ENCODE measurements around the gene RAD51B. TPM values are rescaled to one million over a fixed set of nuclear protein-coding genes. Genes with fewer than 3 reads are reported as not detected.

RAD51B gene
- total RNA-seq, 2 donors from 2014 or later = 9.3 to 12.1 TPM

GRCh38 chr14:68756000-68756481 lies 936.5 kb downstream of the RAD51B start:
- H3K4me3 ChIP-seq = no peak overlapping the region
- no peaks in the 10 kb centered on the region for H3K9me3 ChIP-seq
- no peaks in the 10 kb centered on the region for H3K36me3 ChIP-seq
- ATAC-seq (ENCODE audit: insufficient number of reproducible peaks, low FRiP score, low read depth) = no peak
- DNase-seq (ENCODE audit: low spot score) = no peak
- H3K27me3 ChIP-seq (replicated peaks; ENCODE audit: insufficient read depth) = no peaks in the 10 kb centered on the region
- H3K4me1 ChIP-seq (ENCODE audit: control insufficient read depth in 1 of 2, low read depth in 2 of 2) = peaks cover 7 to 10% of the 10 kb centered on the region in 2 donors
- no peak for TF ChIP-seq CTCF (IDR thresholded peaks at IDR 0.05)
- H3K27ac ChIP-seq = no peak overlapping the region

- no peak for TF ChIP-seq CTCF (IDR thresholded peaks at IDR 0.05)
- no peaks in the 10 kb centered on the region for H3K36me3 ChIP-seq
- ATAC-seq (ENCODE audit: insufficient number of reproducible peaks, low FRiP score, low read depth) (no peak), DNase-seq (ENCODE audit: low spot score) (no peak)
- H3K4me1 ChIP-seq (ENCODE audit: control insufficient read depth in 1 of 2, low read depth in 2 of 2) = peaks cover 7 to 10% of the 10 kb centered on the region in 2 donors
- no peak overlapping the region for H3K27ac ChIP-seq
- no peaks in the 10 kb centered on the region for H3K9me3 ChIP-seq
- H3K27me3 ChIP-seq (replicated peaks; ENCODE audit: insufficient read depth) = no peaks in the 10 kb centered on the region
- H3K4me3 ChIP-seq = no peak overlapping the region
Observed at GRCh38 chr14:68756734-68757133, 937.2 kb downstream of the RAD51B start.

DNA sequence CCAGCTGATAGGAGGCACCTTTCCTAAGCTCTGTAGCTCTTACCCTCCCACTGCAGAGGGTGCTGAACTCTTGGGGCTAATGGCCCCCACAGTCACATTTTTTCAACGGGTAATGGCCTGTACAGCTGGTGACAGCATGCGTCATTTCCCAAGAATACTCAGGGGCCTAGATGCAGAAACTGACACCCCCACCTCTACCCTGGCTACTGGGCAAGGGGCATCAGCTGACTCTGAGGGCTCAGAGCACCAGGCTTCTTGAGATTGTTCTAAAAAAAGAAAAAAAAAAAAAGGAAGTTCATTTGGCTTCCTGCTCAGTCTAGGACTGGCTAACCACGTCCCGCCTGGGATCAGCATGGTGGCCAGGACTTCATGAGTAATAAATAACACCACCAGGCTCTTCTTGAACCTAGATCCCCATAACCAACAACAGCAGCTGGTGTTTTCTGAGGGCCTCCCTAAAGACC lies 938.1 kb downstream of the RAD51B start:
- peak; percentile 23 for ATAC-seq (ENCODE audit: insufficient number of reproducible peaks, low FRiP score, low read depth)
- Histone ChIP-seq H3K9me3 (no peaks in the 10 kb centered on the region), H3K27ac (no peak overlapping the region), H3K27me3 (replicated peaks; ENCODE audit: insufficient read depth) (no peaks in the 10 kb centered on the region), H3K36me3 (no peaks in the 10 kb centered on the region), H3K4me3 (no peak overlapping the region), H3K4me1 (ENCODE audit: control insufficient read depth in 1 of 2, low read depth in 2 of 2) (peaks cover 11 to 16% of the 10 kb centered on the region in 2 donors)
- no peak for DNase-seq (ENCODE audit: low spot score)
- no peak for TF ChIP-seq CTCF (IDR thresholded peaks at IDR 0.05)

DNA sequence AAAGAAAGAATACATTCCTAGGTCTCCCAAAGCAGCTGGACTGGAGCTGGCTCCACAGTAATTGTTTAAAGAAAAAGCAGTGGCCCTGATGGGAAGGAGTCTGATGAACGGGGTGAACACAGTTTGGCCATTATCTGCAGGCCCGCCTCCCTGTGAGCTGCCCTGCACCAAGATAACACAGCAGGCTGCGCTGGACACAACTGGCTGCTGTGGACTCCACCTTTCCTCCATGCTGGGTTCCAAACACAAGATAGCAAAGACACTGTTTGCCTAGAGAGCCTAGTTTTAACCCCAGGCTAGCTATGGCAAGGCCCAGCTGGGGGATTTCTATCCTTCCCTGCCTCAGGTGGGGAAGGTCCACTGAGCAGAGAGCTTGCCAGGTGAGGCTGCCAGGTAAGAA lies 938.7 kb downstream of the RAD51B start:
- no peaks in the 10 kb centered on the region for H3K27me3 ChIP-seq (replicated peaks; ENCODE audit: insufficient read depth)
- H3K4me3 ChIP-seq = no peak overlapping the region
- no peak overlapping the region for H3K27ac ChIP-seq
- peaks cover 18 to 22% of the 10 kb centered on the region in 2 donors for H3K4me1 ChIP-seq (ENCODE audit: control insufficient read depth in 1 of 2, low read depth in 2 of 2)
- DNase-seq (ENCODE audit: low spot score) = no peak
- no peak for ATAC-seq (ENCODE audit: insufficient number of reproducible peaks, low FRiP score, low read depth)
- no peaks in the 10 kb centered on the region for H3K36me3 ChIP-seq
- no peaks in the 10 kb centered on the region for H3K9me3 ChIP-seq
- no peak for TF ChIP-seq CTCF (IDR thresholded peaks at IDR 0.05)

DNA sequence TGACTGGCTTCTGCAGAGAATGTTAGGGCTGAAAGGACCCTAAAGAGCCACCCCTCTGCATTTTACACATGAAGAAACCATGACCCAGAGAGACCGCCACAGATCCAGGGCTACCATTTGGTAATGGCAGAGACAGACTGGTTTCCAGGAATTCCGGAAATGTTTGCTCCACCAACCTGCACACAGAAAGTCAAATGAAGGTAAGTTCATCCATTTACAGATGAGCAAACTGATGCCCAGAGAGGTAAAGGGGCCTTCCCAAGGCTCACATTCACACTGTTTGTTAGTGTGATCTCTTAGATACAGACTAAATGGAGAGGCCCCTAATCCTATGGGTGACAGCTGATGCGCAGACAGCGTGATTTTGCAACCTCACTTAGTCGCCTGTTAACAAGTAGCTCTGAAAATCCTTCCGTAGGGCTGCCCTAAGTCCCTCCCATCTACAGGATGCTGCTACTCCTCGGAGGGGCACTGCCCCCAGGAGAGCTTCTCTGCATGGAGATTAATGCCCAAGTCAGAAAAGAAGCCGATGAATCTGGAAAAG lies 939.5 kb downstream of the RAD51B start:
- peaks cover 19 to 30% of the 10 kb centered on the region in 2 donors for H3K4me1 ChIP-seq (ENCODE audit: control insufficient read depth in 1 of 2, low read depth in 2 of 2)
- no peaks in the 10 kb centered on the region for H3K27me3 ChIP-seq (replicated peaks; ENCODE audit: insufficient read depth)
- no peak overlapping the region for H3K27ac ChIP-seq
- no peak overlapping the region for H3K4me3 ChIP-seq
- ATAC-seq (ENCODE audit: insufficient number of reproducible peaks, low FRiP score, low read depth) (no peak), DNase-seq (ENCODE audit: low spot score) (no peak)
- no peak for TF ChIP-seq CTCF (IDR thresholded peaks at IDR 0.05)
- H3K36me3 ChIP-seq = no peaks in the 10 kb centered on the region
- H3K9me3 ChIP-seq = no peaks in the 10 kb centered on the region

All from thoracic aorta (tissue), 2 donors.